Activated CD8-positive, alpha-beta memory T cell treated with anti-CD3 and anti-CD28 coated beads for 4 hours (primary cell): Measurements from ENCODE around the gene SYNPO2.
"Not testable (repeated sequence)": the region's sequence is repeated elsewhere in the genome, so short reads cannot be mapped to it uniquely, and the experiment has no call there.

Experiments
- DNase-seq, 2 donors: peaks; one replicate each; pipeline ENCODE4 v3.0.0-alpha.2; 2020; ENCODE audit warnings: low read depth in 2 of 2

SYNPO2 gene

DNA sequence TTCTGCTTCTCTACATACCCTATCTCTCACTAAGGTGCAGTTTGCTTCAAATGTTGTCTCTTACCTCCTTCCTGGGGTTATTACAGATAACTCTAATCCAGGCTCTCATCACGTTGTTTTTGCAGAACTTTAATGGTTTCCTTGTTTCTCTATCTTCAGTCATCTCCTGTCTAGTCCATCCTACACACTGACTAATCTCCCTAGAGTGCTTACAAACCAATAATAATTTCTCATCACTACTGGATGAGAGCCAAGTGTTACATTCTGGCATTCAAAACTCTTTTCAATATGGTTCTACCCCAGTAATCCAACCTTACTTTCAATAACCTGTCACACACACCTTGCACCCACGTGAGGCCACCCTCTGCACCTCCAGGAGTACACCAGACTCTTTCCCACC is 86.1 kb downstream of the SYNPO2 start:
- DNase-seq: no peak

GRCh38 chr4:118975449-118976192 is 87.0 kb downstream of the SYNPO2 start:
- no peak for DNase-seq

DNA sequence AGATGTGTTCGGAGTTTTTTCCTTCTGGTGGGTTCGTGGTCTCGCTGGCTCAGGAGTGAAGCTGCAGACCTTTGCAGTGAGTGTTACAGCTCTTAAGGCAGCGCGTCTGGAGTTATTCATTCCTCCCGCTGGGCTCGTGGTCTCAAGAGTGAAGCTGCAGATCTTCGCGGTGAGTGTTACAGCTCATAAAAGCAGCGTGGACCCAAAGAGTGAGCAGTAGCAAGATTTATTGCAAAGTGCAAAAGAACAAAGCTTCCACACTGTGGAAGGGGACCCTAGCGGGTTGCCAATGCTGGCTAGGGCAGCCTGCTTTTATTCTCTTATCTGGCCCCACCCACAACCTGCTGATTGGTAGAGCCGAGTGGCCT is 87.5 kb downstream of the SYNPO2 start:
- DNase-seq: not testable (repeated sequence)

DNA sequence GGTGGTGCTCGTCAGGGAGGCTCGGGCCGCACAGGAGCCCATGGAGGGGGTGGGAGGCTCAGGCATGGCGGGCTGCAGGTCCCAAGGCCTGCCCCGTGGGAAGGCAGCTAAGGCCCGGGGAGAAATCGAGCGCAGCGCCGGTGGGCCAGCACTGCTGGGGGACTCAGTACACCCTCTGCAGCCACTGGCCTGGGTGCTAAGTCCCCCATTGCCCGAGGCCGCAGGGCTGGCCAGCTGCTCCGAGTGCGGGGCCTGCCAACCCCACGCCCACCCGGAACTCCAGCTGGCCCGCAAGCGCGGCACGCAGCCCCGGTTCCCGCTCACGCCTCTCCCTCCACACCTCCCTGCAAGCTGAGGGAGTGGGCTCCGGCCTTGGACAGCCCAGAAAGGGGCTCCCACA is 88.4 kb downstream of the SYNPO2 start:
- not testable (repeated sequence) for DNase-seq

DNA sequence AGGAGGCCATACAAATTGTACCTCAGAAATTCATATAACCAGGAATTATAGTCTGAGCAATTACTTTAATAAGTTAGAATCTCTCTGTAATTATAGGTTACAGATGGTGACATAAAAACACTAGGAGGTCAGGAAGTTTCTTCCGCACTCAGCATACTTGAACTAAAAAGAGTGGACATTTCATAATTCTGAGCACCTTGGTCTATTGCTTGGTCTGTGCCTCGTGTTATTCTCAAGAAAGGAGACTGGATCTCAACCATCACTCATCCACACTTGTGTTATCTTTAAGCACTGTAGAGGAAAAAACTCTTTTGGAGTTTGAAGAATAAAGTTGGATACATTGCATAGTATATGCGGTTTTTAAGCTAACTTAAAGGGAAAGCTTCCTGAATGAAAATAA is 91.1 kb downstream of the SYNPO2 start:
- DNase-seq: no peak

DNA sequence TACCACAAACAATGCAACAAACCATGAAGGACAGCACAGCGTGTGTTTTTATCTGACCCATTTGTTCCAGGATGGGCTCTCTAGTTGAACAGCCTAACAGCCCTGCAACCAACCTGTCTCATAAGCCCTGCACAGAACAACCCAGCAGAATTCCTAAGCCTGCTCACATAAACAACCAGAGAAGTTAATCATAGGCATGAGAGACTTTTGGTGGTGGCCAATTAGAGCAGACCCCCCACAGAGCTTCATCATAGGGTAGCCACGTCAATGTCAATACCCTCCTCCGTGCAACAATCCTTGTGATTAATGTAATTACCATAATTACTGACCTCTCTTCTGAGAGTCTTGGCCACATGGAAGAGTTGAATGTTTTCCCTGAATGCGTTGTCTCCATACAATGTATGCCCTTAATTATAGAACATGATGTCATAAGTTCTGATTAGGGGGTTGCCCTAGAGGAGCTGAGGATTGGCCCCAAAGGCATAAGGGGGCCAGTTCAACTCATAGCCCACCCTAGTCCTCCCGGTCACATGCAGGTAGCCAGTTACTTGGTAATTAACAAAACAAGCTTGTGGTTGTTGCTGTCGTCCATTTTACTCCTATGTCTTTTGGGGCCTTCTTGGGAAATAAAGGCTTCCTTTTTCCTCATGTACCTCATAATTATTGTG is 92.7 kb downstream of the SYNPO2 start:
- DNase-seq: no peak

DNA sequence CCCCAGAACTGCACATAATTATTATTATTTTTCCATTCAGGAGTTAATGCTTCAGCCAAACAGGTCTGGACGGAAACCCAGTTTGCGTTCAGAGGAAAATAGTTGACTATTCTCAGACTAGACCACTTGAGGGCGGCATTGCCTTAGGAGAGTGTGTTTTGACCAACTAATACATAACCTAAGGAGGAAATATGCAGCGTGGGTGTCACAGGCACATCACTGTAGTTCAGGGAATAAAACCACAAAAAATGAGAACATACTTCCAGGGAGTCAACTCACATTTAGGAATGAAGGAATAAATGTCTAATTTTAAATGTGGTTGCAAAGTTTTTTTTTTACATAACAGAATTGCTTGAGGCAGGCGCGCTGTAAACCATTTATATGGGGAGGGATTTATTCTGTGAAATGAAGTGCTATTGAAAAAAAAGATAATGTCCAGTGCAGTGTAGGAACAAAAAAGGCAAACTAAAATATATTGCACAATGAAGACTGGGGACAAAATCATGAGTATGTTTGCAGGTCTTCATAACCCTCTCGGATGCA is 93.3 kb downstream of the SYNPO2 start:
- DNase-seq: peak; percentile 1 to 2

GRCh38 chr4:118983293-118983692 is 94.6 kb downstream of the SYNPO2 start:
- no peak for DNase-seq

- DNase-seq: no peak
These were observed 95.2 kb downstream of the SYNPO2 start for GRCh38 chr4:118983831-118984230.

DNA sequence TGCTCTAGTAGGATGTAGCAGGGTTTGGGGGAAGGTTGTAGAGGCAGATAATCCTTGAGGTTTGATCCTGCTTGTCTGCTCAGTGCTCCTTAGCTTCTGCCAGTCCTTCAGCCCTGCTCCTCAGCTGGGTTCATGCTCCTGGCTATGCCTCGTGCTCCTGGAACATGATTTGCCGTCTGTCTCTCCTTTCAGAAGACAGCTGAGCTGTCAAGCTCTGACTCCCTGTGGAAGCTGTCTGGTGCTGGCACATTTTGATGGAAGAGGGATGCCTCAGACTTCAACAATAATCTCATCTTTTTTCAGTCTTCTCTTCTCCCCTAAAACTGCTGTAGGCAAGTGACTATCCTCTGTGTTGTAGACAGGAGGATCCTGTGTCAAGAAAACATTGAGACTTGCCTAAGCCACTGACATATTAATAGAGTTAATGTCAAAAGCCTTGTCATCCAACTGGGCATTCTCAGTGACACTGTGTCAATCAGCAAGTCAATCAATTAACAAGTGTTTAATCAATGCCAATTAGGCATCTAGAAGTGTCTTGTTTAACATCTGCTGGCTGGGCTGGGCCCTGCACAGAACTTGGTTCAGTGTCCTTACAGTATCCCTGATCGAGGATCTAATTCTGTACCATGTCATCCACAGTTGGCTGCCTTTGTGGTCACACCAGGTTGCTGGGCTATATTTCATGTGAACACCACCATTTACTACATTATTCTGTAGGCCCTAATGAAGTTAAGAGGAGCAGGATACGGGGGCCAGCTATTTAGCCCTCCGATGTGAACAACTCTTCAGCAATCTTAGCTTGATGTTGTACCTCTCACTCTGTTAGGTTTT is 96.7 kb downstream of the SYNPO2 start:
- DNase-seq: no peak

GRCh38 chr4:118987959-118988634 is 99.4 kb downstream of the SYNPO2 start:
- DNase-seq: no peak

GRCh38 chr4:118988635-118988972 is 100.0 kb downstream of the SYNPO2 start:
- no peak for DNase-seq

DNA sequence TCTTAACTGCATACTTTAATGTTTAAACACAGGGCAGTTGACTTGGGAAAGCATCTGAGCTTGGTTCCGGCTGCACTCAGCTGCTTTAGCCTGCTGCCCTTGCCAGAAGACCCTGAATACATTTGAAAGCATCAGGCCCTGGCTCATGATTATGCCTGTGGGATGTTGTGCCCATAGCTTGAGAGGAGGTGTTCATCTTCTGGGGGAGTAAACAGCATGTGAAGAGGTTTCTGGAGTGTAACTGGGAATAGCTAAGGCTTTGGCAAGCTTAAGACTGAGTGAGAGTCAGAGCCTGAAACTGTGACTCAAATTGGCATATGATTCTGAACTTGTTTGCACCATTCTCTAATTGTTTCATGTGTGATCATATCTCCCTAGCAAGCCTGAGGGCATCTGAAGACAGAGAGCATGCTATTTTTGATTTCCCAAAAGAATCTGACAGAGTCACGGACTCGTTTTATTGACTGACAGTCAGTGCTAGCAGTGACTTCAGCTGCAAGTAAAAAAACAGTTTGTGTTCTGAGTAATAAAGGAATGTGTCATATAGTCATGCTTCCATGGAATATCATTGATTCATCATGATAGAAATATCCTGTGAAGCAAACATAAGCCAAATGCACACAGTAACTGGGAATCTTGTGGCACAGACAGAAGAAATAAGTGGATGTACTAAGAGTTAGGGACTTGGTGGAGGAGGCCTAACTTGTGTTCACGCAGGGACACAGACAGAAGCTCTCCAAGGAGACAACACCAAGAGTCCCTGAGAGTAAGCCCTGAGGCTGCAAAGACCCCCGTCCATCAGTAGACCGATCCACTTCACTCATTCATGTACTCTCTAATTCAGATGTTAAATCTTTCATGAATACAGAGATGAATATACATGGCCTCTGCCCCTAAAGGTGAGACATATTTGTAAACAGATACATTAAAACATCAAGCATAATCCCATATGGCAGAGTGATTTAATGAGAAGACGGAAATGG is 100.7 kb downstream of the SYNPO2 start:
- DNase-seq: no peak

DNA sequence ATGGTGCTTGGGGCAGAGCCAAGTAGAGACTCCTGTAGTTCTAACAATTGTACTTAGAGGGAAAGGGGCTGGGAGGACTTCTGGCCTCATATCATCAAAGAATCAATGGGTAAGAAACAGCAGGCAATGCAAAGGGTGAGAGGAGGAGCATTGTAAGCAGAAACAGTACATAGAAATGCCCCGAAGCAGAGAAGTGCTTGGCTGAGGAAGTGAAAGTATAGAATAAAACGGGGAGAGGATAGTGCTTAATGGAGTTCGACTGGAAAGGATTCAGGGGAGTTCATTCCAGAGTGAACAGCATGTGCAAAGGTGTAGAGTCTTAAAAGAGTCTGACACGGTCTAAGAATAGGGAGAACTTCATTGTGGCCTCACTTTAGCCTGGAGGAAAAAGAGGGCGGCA is 103.0 kb downstream of the SYNPO2 start:
- no peak for DNase-seq

DNA sequence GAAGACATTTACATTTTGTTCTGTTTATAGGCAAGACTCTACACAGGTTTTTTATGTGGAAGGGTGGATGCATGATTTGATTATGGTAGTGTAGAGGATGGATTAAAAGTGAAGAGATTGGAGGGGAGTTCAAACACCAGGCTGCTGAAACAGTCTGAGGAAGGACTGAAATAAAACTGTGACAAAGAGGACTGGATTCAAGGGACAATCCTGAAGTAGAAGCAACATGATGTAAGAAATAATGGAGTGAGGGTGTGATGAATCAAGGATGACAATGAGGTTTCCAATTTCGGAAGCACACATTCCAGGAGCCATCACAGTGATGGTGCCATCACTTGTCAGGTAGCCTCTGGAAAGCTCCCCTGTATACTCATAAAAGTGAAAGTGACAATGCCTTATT is 103.5 kb downstream of the SYNPO2 start:
- DNase-seq: no peak

DNA sequence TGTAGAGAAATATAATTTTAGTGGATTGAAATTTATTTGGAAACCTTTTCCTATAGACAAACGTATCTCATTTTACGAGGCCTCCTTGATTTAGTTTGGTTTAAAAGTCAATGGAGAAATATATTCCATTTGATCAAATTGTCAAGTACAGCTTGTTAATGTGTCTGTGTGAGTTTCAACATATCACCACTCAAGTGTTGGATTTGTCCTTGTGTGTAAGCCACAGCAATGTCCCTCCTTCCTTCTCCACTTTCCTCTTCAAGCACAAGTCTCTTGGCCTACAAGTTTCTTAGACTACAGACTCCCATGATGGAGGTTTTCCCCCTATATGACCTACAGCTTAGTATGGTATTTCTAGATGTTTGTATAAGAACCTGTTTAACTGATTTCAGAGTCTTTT is 104.7 kb downstream of the SYNPO2 start:
- DNase-seq: no peak

DNA sequence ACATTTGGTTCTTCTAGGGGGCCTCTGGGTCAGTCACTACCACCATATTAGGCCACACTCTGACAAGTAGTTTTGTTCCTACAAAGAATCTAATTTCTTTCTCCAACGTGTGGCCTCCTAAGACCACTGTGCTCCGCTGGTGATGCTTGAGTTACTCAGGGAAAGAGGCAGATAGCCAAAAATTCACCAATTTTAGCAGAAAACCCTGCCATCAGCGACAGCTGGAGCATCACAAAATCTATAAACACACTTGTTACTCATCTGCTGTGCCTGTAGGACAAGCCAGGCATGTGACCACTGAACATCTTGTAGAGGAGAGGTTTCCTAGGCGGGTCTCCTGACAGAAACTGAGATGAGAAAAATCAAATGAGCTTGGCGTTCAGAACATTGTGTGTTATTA is 105.4 kb downstream of the SYNPO2 start:
- no peak for DNase-seq

- no peak for DNase-seq
These were observed 107.2 kb downstream of the SYNPO2 start for GRCh38 chr4:118995693-118996391.

- DNase-seq: no peak
These were observed 108.9 kb downstream of the SYNPO2 start for GRCh38 chr4:118997601-118998000.

- no peak for DNase-seq
These were observed 111.3 kb downstream of the SYNPO2 start for GRCh38 chr4:118999919-119000318.
